Endodermal cell (in vitro differentiated cells): ENCODE data around the gene EEIG1. TPM values are rescaled to one million over a fixed set of nuclear protein-coding genes. Genes with fewer than 3 reads are reported as not detected.
A peak's percentile ranks its signal among the peaks of the same experiment; 100 is the strongest.

Source experiments
- DNase-seq: peaks from one replicate; pipeline ENCODE4 v3.0.0-alpha.2; 2017
- H3K27ac ChIP-seq: 2 replicates; pipeline ENCODE4 v1.5.1; 2013; ENCODE audit warnings: mild to moderate bottlenecking, low read depth, low read length, moderate library complexity
- H3K27me3 ChIP-seq: 2 replicates; pipeline ENCODE4 v1.6.1; 2013; ENCODE audit warnings: mild to moderate bottlenecking, low read length, moderate library complexity; ENCODE audit not compliant: insufficient read depth, control insufficient read depth, poor library complexity, severe bottlenecking
- H3K36me3 ChIP-seq: 2 replicates; pipeline ENCODE4 v1.7.0; 2013; ENCODE audit warnings: mild to moderate bottlenecking, low read length, moderate library complexity; ENCODE audit not compliant: control insufficient read depth, insufficient read depth
- H3K4me1 ChIP-seq: one replicate; pipeline ENCODE4 v1.7.0; 2013; ENCODE audit warnings: low read length; ENCODE audit not compliant: control insufficient read depth, insufficient read depth
- H3K4me3 ChIP-seq: 2 replicates; pipeline ENCODE4 v1.5.1; 2013; ENCODE audit warnings: mild to moderate bottlenecking, low read length, moderate library complexity
- H3K9ac ChIP-seq: 2 replicates; pipeline ENCODE4 v1.6.1; 2013; ENCODE audit warnings: mild to moderate bottlenecking, low read length, moderate library complexity; ENCODE audit not compliant: poor library complexity, severe bottlenecking; ENCODE audit errors: extremely low read depth
- H3K9me3 ChIP-seq: 2 replicates; pipeline ENCODE4 v1.6.1; 2013; ENCODE audit warnings: mild to moderate bottlenecking, low read length, moderate library complexity; ENCODE audit not compliant: control insufficient read depth
- H3K27ac Mint-ChIP-seq: 2 replicates; pipeline ENCODE4 v1.8.0; 2020; ENCODE audit warnings: mixed read lengths
- H3K27me3 Mint-ChIP-seq: 2 replicates; pipeline ENCODE4 v1.8.0; 2021; ENCODE audit warnings: mild to moderate bottlenecking, mixed read lengths; ENCODE audit not compliant: insufficient read depth
- H3K36me3 Mint-ChIP-seq: 2 replicates; pipeline ENCODE4 v1.8.0; 2020; ENCODE audit warnings: low read depth, mixed read lengths
- H3K4me1 Mint-ChIP-seq: 2 replicates; pipeline ENCODE4 v1.8.0; 2020; ENCODE audit warnings: mixed read lengths
- H3K4me3 Mint-ChIP-seq: 2 replicates; pipeline ENCODE4 v1.8.0; 2020; ENCODE audit warnings: mild to moderate bottlenecking, moderate library complexity, mixed read lengths
- H3K9me3 Mint-ChIP-seq: 2 replicates; pipeline ENCODE4 v1.8.0; 2020; ENCODE audit warnings: mild to moderate bottlenecking, mixed read lengths
- CTCF ChIP-seq: fragments of 200-600 bp; sonication (generic); conservative IDR thresholded peaks from 2 replicates; pipeline ENCODE4 v1.5.0; 2021; ENCODE audit warnings: antibody characterized with exemption, mild to moderate bottlenecking
- WGBS, 2 experiments: methylation state at CpG; one replicate each; pipeline versions ENCODE4 v1.1.5 to v1.1.7; 2013; ENCODE audit warnings: missing lambda C conversion rate in 2 of 2, mixed read lengths in 1 of 2; ENCODE audit not compliant: insufficient coverage in 1 of 2, insufficient read length in 1 of 2; 5-methylcytosine and 5-hydroxymethylcytosine counted together
- total RNA-seq, 2 donors: library from RNA; stranded (reverse); fragmentation: NEBNext Ultra II Directional in 1 of 2; extraction: Animal tissue kit (Norgen Biotek cat#: 25700) in 1 of 2; gene quantifications; 2 replicates in 1 of 2; 3 replicates in 1 of 2; pipeline ENCODE4 v1.2.1, GENCODE V29; 2021

The EEIG1 gene
- total RNA-seq, 2 donors from 2014 or later: 56.7 to 60.8 TPM

GRCh38 chr9:127953768-127954505 is 26.9 kb downstream of the EEIG1 start:
- Mint-ChIP-seq H3K9me3 (no peaks in the 10 kb centered on the region), H3K27me3 (no peaks in the 10 kb centered on the region), H3K4me3 (no peak overlapping the region), H3K4me1 (peaks cover 11% of the 10 kb centered on the region), H3K36me3 (peaks cover 11% of the 10 kb centered on the region), H3K27ac (peak overlapping the region; percentile 21)
- no peaks in the 10 kb centered on the region for H3K36me3 ChIP-seq
- peaks cover 5% of the 10 kb centered on the region for H3K4me1 ChIP-seq
- no peak overlapping the region for H3K27ac ChIP-seq
- no peak overlapping the region for H3K4me3 ChIP-seq
- TF ChIP-seq CTCF: no peak
- no peaks in the 10 kb centered on the region for H3K27me3 ChIP-seq
- no peaks in the 10 kb centered on the region for H3K9me3 ChIP-seq
- no peak overlapping the region for H3K9ac ChIP-seq
- 93 to 97% methylated on average over 12 to 17 of the region's 17 CpGs for WGBS, 2 experiments
- no peak for DNase-seq

DNA sequence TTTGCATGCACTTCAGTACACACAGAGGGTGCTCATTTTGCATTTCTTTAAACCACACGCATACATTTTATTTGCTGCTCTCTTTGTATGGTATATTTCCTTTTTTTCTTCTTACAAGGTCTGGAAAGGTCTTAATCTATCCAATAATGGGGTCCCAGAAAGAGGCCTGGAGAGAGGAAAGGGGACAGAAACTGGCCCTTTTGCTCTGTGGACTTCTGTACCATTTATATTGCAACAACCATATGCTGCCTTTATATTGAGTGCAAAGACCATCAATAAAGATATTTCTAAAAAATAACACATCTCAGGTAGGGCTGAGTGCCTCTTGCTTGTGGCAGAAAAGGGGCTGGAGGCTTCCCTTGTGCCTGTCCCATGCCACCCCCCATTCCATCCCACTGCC is 27.6 kb downstream of the EEIG1 start:
- H3K36me3 Mint-ChIP-seq: peaks cover 6% of the 10 kb centered on the region
- H3K4me3 Mint-ChIP-seq: no peak overlapping the region
- Histone ChIP-seq H3K9me3 (no peaks in the 10 kb centered on the region), H3K36me3 (no peaks in the 10 kb centered on the region), H3K27ac (no peak overlapping the region), H3K27me3 (no peaks in the 10 kb centered on the region), H3K4me1 (peaks cover 5% of the 10 kb centered on the region), H3K4me3 (no peak overlapping the region), H3K9ac (no peak overlapping the region)
- DNase-seq: no peak
- H3K27me3 Mint-ChIP-seq: no peaks in the 10 kb centered on the region
- no peaks in the 10 kb centered on the region for H3K9me3 Mint-ChIP-seq
- 86% methylated on average over 1 of the region's 1 CpG; no CpG with 5 or more reads in 1 of the 2 experiments for WGBS, 2 experiments
- TF ChIP-seq CTCF: no peak
- H3K27ac Mint-ChIP-seq: no peak overlapping the region
- peaks cover 11% of the 10 kb centered on the region for H3K4me1 Mint-ChIP-seq

DNA sequence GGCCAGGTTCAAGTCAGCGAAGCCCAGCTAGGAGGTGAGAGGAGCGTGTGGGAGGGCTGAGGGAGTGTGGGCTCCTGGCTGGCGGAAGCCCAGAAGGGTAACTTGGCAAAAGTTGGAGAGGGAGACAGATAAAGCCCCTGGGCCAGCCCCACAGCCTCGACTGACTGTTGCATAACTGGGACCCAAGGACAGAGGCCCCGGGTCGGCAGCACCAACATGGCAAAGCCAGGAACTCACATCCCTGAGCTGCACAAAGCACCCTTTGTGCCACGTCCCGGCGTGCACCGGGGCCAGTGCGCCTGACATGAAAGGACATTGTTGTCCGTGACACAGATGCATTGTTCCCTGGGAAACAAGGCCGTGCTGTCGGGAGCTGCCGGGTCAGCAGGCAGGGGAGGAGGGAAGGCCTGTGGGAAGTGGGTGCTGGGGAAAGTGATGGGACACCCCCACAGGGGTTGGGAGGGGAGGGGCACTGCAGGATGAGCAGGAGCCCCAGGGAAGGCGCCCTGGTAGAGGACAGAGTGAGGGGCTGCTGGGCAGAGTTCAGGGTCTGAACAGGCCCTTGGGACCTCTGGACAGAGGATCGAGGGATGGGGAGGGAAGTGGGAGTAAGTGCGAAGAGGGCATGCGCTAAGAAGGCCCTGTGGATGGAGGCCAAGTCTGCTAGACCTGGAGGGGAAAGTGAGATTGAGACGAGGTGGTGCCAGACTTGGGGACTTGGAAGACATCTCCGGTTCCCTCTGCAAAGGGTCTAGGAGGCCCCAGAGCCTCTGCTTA is 30.1 kb downstream of the EEIG1 start:
- Histone ChIP-seq H3K9ac (no peak overlapping the region), H3K27ac (peak overlapping the region; percentile 94), H3K9me3 (no peaks in the 10 kb centered on the region), H3K4me3 (no peak overlapping the region), H3K27me3 (no peaks in the 10 kb centered on the region), H3K36me3 (peaks cover 5% of the 10 kb centered on the region), H3K4me1 (peaks cover 1% of the 10 kb centered on the region)
- Mint-ChIP-seq H3K36me3 (peaks cover 14% of the 10 kb centered on the region), H3K4me3 (no peak overlapping the region), H3K4me1 (peaks cover 7% of the 10 kb centered on the region), H3K9me3 (no peaks in the 10 kb centered on the region), H3K27ac (no peak overlapping the region), H3K27me3 (no peaks in the 10 kb centered on the region)
- 82 to 92% methylated on average over 18 to 21 of the region's 21 CpGs for WGBS, 2 experiments
- TF ChIP-seq CTCF: no peak
- DNase-seq: no peak
